SK-N-SH (cell line): ENCODE data around the gene TERT. TPM values are rescaled to one million over a fixed set of nuclear protein-coding genes. Genes with fewer than 3 reads are reported as not detected.

Source experiments
- CTCF ChIA-PET: fragments of 300-600, 350-600 bp; formaldehyde crosslinking; extraction: SDS; loops from one replicate; lab custom pipeline; 2021; lab: Yijun Ruan, JAX
- POLR2A ChIA-PET: fragments of 350-600 bp; sonication (Branson Sonifier 250); formaldehyde crosslinking; extraction: SDS; loops from one replicate; lab custom pipeline; 2020; ENCODE audit warnings: antibody characterized with exemption, inconsistent platforms; lab: Yijun Ruan, JAX
- DNase-seq: peaks from one replicate; pipeline ENCODE4 v3.0.0; 2012
- H2AFZ ChIP-seq: fragments of 200-600 bp; sonication (generic); 2 replicates; pipeline ENCODE4 v1.8.1; 2016; ENCODE audit warnings: antibody characterized with exemption, mild to moderate bottlenecking, low read depth
- H3F3A ChIP-seq: fragments of 200-600 bp; sonication (generic); replicated peaks from 2 replicates; pipeline ENCODE3; 2016; ENCODE audit warnings: antibody characterized with exemption, mild to moderate bottlenecking; ENCODE audit not compliant: insufficient read depth
- H3K27ac ChIP-seq, 2 experiments: fragments of 200-500 bp in 1 of 2; fragments of 200-600 bp in 1 of 2; sonication (Bioruptor generic) in 1 of 2; sonication (generic), shearing (Covaris generic) in 1 of 2; 2 replicates each; pipeline versions ENCODE4 v1.5.1 to v1.6.1; 2014 to 2016; ENCODE audit warnings: low read depth in 2 of 2, inconsistent platforms in 1 of 2, low read length in 1 of 2, mild to moderate bottlenecking in 1 of 2, mixed read lengths in 1 of 2
- H3K27me3 ChIP-seq: fragments of 200-600 bp; sonication (generic), shearing (Covaris generic); 2 replicates; pipeline ENCODE4 v1.6.1; 2016; ENCODE audit warnings: mixed run types; ENCODE audit not compliant: insufficient read depth
- H3K36me3 ChIP-seq, 2 experiments: fragments of 200-500 bp in 1 of 2; fragments of 200-600 bp in 1 of 2; sonication (Bioruptor generic) in 1 of 2; sonication (generic) in 1 of 2; replicated peaks in 1 of 2; 2 replicates each; pipeline versions ENCODE3 to v1.5.1; 2014 to 2016; ENCODE audit warnings: low read length in 1 of 2, mild to moderate bottlenecking in 1 of 2; ENCODE audit not compliant: insufficient read depth in 2 of 2, control insufficient read depth in 1 of 2
- H3K4me1 ChIP-seq, 2 experiments: fragments of 200-500 bp in 1 of 2; fragments of 200-600 bp in 1 of 2; sonication (Bioruptor generic) in 1 of 2; sonication (generic), shearing (Covaris generic) in 1 of 2; 2 replicates each; pipeline versions ENCODE4 v1.5.1 to v1.6.1; 2014 to 2016; ENCODE audit warnings: low read depth in 1 of 2, low read length in 1 of 2, mixed run types in 1 of 2; ENCODE audit not compliant: insufficient read depth in 2 of 2, control insufficient read depth in 1 of 2
- H3K4me2 ChIP-seq: fragments of 200-600 bp; sonication (generic), shearing (Covaris generic); 2 replicates; pipeline ENCODE4 v1.6.1; 2017; ENCODE audit warnings: mixed run types
- H3K4me3 ChIP-seq, 2 experiments: fragments of 200-500 bp in 1 of 2; fragments of 200-600 bp in 1 of 2; sonication (Bioruptor generic) in 1 of 2; sonication (generic), shearing (Covaris generic) in 1 of 2; 2 replicates each; pipeline versions ENCODE4 v1.5.1 to v1.8.1; 2014 to 2016; ENCODE audit warnings: low read depth in 2 of 2, inconsistent platforms in 1 of 2, low read length in 1 of 2, mild to moderate bottlenecking in 1 of 2, mixed read lengths in 1 of 2, moderate library complexity in 1 of 2
- H3K79me2 ChIP-seq: fragments of 200-600 bp; sonication (generic); 2 replicates; pipeline ENCODE4 v1.8.1; 2017; ENCODE audit warnings: mild to moderate bottlenecking; ENCODE audit not compliant: insufficient read depth
- H3K9ac ChIP-seq: fragments of 200-600 bp; sonication (generic); 2 replicates; pipeline ENCODE4 v1.6.1; 2017; ENCODE audit warnings: mixed run types
- H3K9me2 ChIP-seq: fragments of 200-600 bp; sonication (generic); 2 replicates; pipeline ENCODE4 v1.6.1; 2017; ENCODE audit warnings: mixed run types
- H3K9me3 ChIP-seq: fragments of 200-600 bp; sonication (generic); 2 replicates; pipeline ENCODE4 v1.6.1; 2017; ENCODE audit warnings: mixed run types, mild to moderate bottlenecking, moderate library complexity
- H4K20me1 ChIP-seq: fragments of 200-600 bp; sonication (generic); 2 replicates; pipeline ENCODE4 v1.6.1; 2017; ENCODE audit warnings: mild to moderate bottlenecking, mixed run types; ENCODE audit not compliant: insufficient read depth
- FOSL2 ChIP-seq: IDR thresholded peaks from 2 replicates; pipeline ENCODE4 v1.4.0; 2012; ENCODE audit warnings: low read depth, mild to moderate bottlenecking, moderate library complexity, borderline replicate concordance
- FOXJ3 ChIP-seq: sonication (generic); formaldehyde crosslinking; IDR thresholded peaks from 2 replicates; pipeline ENCODE4 v1.5.1; 2020; ENCODE audit warnings: mild to moderate bottlenecking, missing genetic modification reagents
- GATA2 ChIP-seq: sonication (generic); formaldehyde crosslinking; IDR thresholded peaks from 2 replicates; pipeline ENCODE4 v1.5.0; 2020; ENCODE audit warnings: mild to moderate bottlenecking, missing genetic modification reagents
- IRF3 ChIP-seq: fragments of 150-350 bp; IDR thresholded peaks from 2 replicates; pipeline ENCODE4 v1.6.1; 2016; ENCODE audit warnings: mild to moderate bottlenecking, low read depth, low read length
- MAX ChIP-seq: IDR thresholded peaks from 2 replicates; pipeline ENCODE4 v1.4.0; 2012; ENCODE audit warnings: low read depth
- MXI1 ChIP-seq: IDR thresholded peaks from 2 replicates; pipeline ENCODE4 v1.6.1; 2012; ENCODE audit warnings: mild to moderate bottlenecking, low read depth, low read length, improper control_type of control experiment
- RXRA ChIP-seq: IDR thresholded peaks from 2 replicates; pipeline ENCODE4 v1.4.0; 2012; ENCODE audit warnings: low read depth, mild to moderate bottlenecking, borderline replicate concordance
- SMC3 ChIP-seq: IDR thresholded peaks from 2 replicates; pipeline ENCODE4 v1.6.1; 2012; ENCODE audit warnings: low read depth, low read length, improper control_type of control experiment
- ZBTB33 ChIP-seq: IDR thresholded peaks from 2 replicates; pipeline ENCODE4 v1.4.0; 2012; ENCODE audit warnings: low read depth, borderline replicate concordance
- WGBS: methylation state at CpG from one replicate; pipeline ENCODE4 v1.1.6; 2017; ENCODE audit warnings: low lambda C conversion rate; 5-methylcytosine and 5-hydroxymethylcytosine counted together
- polyA plus RNA-seq, 3 experiments: library from polyadenylated mRNA; depleted of rRNA; stranded (reverse); fragments of >200 nt; gene quantifications; 2 replicates each; pipeline ENCODE4 v1.2.3, GENCODE V29; 2012

TERT gene
- polyA plus RNA-seq, 1 of the 3 experiments (the other 2 are of a cell fraction) = 2.4 TPM

GRCh38 chr5:1312206-1312605, 17.3 kb upstream of the TERT start:
- DNase-seq = no peak
- H3K27me3 ChIP-seq = no peaks in the 10 kb centered on the region
- no peaks in the 10 kb centered on the region for H4K20me1 ChIP-seq
- H3K27ac ChIP-seq = no peak overlapping the region
- no peak overlapping the region for H3K4me2 ChIP-seq
- no peak for TF ChIP-seq GATA2
- TF ChIP-seq RXRA = no peak
- no peak for TF ChIP-seq IRF3
- TF ChIP-seq FOXJ3 (CRISPR knock-in tag) = no peak
- TF ChIP-seq MAX = no peak
- no peak for TF ChIP-seq FOSL2
- no peak for TF ChIP-seq MXI1
- no peak overlapping the region for H3K9ac ChIP-seq
- H3K4me1 ChIP-seq = no peaks in the 10 kb centered on the region
- ChIA-PET CTCF (interaction anchor here (1.4 kb wide), 1 partner anchor 156 kb away, joined by 3 read pairs; no protein-coding TSS in a partner anchor), POLR2A (no interaction called here)
- no peaks in the 10 kb centered on the region for H3K9me2 ChIP-seq
- no peak overlapping the region for H2AFZ ChIP-seq
- no peak overlapping the region for H3K4me3 ChIP-seq
- H3K9me3 ChIP-seq = no peaks in the 10 kb centered on the region
- no peaks in the 10 kb centered on the region for H3F3A ChIP-seq
- no peaks in the 10 kb centered on the region for H3K36me3 ChIP-seq
- 52% methylated on average over 4 of the region's 7 CpGs for WGBS
- H3K79me2 ChIP-seq = no peaks in the 10 kb centered on the region

GRCh38 chr5:1311439-1312055, 16.7 kb upstream of the TERT start:
- Histone ChIP-seq H3K4me3 (no peak overlapping the region), H3K9me3 (no peaks in the 10 kb centered on the region), H3K27ac (no peak overlapping the region), H3K36me3 (no peaks in the 10 kb centered on the region), H3K9me2 (no peaks in the 10 kb centered on the region), H3K4me1 (no peaks in the 10 kb centered on the region), H3K79me2 (no peaks in the 10 kb centered on the region), H2AFZ (no peak overlapping the region), H4K20me1 (no peaks in the 10 kb centered on the region), H3K27me3 (no peaks in the 10 kb centered on the region), H3K4me2 (no peak overlapping the region), H3F3A (no peaks in the 10 kb centered on the region), H3K9ac (no peak overlapping the region)
- CTCF ChIA-PET = interaction anchor here (1.4 kb wide), 1 partner anchor 156 kb away, joined by 3 read pairs; no protein-coding TSS in a partner anchor
- DNase-seq = no peak
- no peak for TF ChIP-seq ZBTB33
- TF ChIP-seq SMC3 = no peak
- 73% methylated on average over 15 of the region's 15 CpGs for WGBS
- POLR2A ChIA-PET = no interaction called here
